Karpas-422 (cell line): ENCODE measurements around the gene CHRDL1. TPM values are rescaled to one million over a fixed set of nuclear protein-coding genes. Genes with fewer than 3 reads are reported as not detected.
"Not testable (repeated sequence)": the region's sequence is repeated elsewhere in the genome, so short reads cannot be mapped to it uniquely, and the experiment has no call there.

Experiments
- DNase-seq: peaks from one replicate; pipeline ENCODE4 v3.0.0-alpha.2; 2015
- H2AFZ ChIP-seq: fragments of 200-600 bp; sonication (generic); 2 replicates; pipeline ENCODE4 v1.6.1; 2014; ENCODE audit warnings: antibody characterized with exemption, low read length, mixed read lengths
- H3K27ac ChIP-seq: fragments of 200-600 bp; sonication (generic); 2 replicates; pipeline ENCODE4 v1.5.1; 2014; ENCODE audit warnings: mild to moderate bottlenecking, low read length, moderate library complexity
- H3K27me3 ChIP-seq: fragments of 200-600 bp; sonication (generic); 2 replicates; pipeline ENCODE4 v1.6.1; 2014; ENCODE audit warnings: low read length, mixed read lengths
- H3K36me3 ChIP-seq: fragments of 200-600 bp; sonication (generic); 2 replicates; pipeline ENCODE4 v1.6.1; 2014; ENCODE audit warnings: low read length, mixed read lengths; ENCODE audit not compliant: insufficient read depth
- H3K4me1 ChIP-seq: fragments of 200-600 bp; sonication (generic); 2 replicates; pipeline ENCODE4 v1.6.1; 2014; ENCODE audit warnings: mild to moderate bottlenecking, low read length, mixed read lengths
- H3K4me2 ChIP-seq: fragments of 200-600 bp; sonication (generic); 2 replicates; pipeline ENCODE4 v1.6.1; 2014; ENCODE audit warnings: low read length, low read depth, mild to moderate bottlenecking; ENCODE audit not compliant: poor library complexity, severe bottlenecking
- H3K4me3 ChIP-seq: fragments of 200-600 bp; sonication (generic); 2 replicates; pipeline ENCODE4 v1.5.1; 2014; ENCODE audit warnings: mild to moderate bottlenecking, antibody characterized with exemption, low read length, mixed read lengths
- H3K79me2 ChIP-seq: fragments of 200-600 bp; sonication (generic); 2 replicates; pipeline ENCODE4 v1.6.1; 2014; ENCODE audit warnings: mild to moderate bottlenecking, low read length, mixed read lengths
- H3K9ac ChIP-seq: fragments of 200-600 bp; sonication (generic); 2 replicates; pipeline ENCODE4 v1.6.0; 2014; ENCODE audit warnings: low read length
- H3K9me2 ChIP-seq: fragments of 200-600 bp; sonication (generic), shearing (Covaris generic); replicated peaks from 2 replicates; pipeline ENCODE4 v1.6.0; 2014; ENCODE audit warnings: mild to moderate bottlenecking, low read length, moderate library complexity; ENCODE audit not compliant: insufficient read depth
- H3K9me3 ChIP-seq: fragments of 300-700, 200-600 bp; sonication (generic); 2 replicates; pipeline ENCODE4 v1.6.1; 2014; ENCODE audit warnings: low read length, mixed read lengths
- H4K20me1 ChIP-seq: fragments of 200-600 bp; sonication (generic); 2 replicates; pipeline ENCODE4 v1.6.1; 2014; ENCODE audit warnings: mild to moderate bottlenecking, antibody characterized with exemption, low read length, low read depth; ENCODE audit not compliant: insufficient read depth
- total RNA-seq: library from RNA; depleted of rRNA; stranded (reverse); fragments of >200 nt; shearing (Covaris generic); gene quantifications from 2 replicates; pipeline ENCODE4 v1.2.3, GENCODE V29; 2014; ENCODE audit warnings: low replicate concordance; rRNA removed

Gene CHRDL1
- total RNA-seq = not detected in 2 replicates

DNA sequence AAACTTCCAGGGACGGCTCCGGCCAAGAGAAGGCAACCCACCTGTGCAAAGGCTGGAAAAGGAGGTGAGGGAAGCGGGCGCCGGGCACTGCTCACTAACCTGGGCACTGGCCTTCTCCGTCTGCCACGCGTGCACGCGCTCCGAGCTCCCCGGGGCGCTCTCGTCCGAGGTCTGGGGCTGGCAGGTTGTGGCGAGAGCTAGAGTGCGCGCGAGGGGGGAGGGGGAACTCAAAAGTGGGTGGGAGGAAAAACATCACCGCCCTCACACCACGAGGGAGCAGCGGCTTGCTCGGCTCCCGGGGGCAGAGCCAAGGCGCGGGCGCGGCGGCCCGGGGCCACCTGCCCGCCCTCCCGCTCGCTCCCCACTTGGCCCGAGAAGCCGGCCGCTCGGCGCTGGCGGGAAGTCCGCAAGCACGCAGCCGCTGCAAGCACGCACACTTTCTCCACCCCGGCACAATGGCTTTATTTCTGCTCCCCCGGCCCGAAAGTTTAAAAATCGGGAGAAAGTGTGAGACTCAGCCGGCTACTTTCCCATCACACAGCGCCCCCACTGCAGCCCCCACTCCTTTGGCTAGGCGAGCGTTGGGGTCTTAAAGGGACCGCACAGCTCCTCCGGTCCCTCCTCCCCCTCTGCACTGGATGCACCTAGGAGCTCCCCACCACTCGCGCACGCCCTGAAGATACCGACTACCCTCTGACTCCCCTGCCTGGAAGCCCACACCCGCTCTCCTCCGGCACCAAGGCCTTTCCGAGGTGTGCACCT lies at the start of gene CHRDL1:
TSS of gene CHRDL1 (minus strand) at position 173 of the 762 bp plus-strand sequence. CDS start 3,636 bp downstream, outside the sequence.
- Histone ChIP-seq H3K9ac (no peak within 1 kb of the TSS), H3K79me2 (no peaks in the 10 kb centered on the region), H3K27ac (no peak within 1 kb of the TSS), H3K4me2 (no peak within 1 kb of the TSS), H3K9me2 (no peaks in the 10 kb centered on the region), H3K9me3 (no peaks in the 10 kb centered on the region), H3K4me1 (no peaks in the 10 kb centered on the region), H3K27me3 (0 out of 2 replicates have a peak, but pooled peaks cover 4% of the 10 kb centered on the region), H2AFZ (no peak within 1 kb of the TSS), H4K20me1 (no peaks in the 10 kb centered on the region), H3K36me3 (no peaks in the 10 kb centered on the region), H3K4me3 (no peak within 1 kb of the TSS)
- DNase-seq = no peak

DNA sequence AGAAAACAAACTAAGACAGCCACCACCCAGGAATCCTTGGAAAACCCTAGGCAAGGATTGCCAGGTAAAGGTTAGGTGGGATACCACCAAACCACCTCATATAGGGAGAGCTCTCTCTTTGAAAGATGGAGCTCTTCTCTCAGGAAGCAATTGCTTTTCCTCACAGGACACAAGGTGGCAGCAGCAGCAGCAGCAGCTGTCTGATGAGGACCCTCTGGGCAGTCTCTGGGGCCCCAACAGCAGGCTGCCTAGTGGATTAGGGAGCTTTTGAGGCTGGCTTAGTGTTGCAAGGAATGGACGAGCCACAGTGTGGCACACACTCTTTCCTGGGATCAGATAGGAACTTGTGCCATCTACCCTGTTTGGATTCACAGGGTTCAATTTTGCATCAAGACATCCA lies 41.4 kb upstream of the CHRDL1 start:
- no peak overlapping the region for H2AFZ ChIP-seq
- no peak overlapping the region for H3K4me3 ChIP-seq
- no peaks in the 10 kb centered on the region for H4K20me1 ChIP-seq
- H3K36me3 ChIP-seq = no peaks in the 10 kb centered on the region
- no peaks in the 10 kb centered on the region for H3K79me2 ChIP-seq
- no peaks in the 10 kb centered on the region for H3K27me3 ChIP-seq
- no peaks in the 10 kb centered on the region for H3K4me1 ChIP-seq
- no peak overlapping the region for H3K27ac ChIP-seq
- H3K9me3 ChIP-seq = no peaks in the 10 kb centered on the region
- no peak overlapping the region for H3K9ac ChIP-seq
- peak; percentile 45 for DNase-seq
- H3K4me2 ChIP-seq = no peak overlapping the region
- H3K9me2 ChIP-seq = no peaks in the 10 kb centered on the region

DNA sequence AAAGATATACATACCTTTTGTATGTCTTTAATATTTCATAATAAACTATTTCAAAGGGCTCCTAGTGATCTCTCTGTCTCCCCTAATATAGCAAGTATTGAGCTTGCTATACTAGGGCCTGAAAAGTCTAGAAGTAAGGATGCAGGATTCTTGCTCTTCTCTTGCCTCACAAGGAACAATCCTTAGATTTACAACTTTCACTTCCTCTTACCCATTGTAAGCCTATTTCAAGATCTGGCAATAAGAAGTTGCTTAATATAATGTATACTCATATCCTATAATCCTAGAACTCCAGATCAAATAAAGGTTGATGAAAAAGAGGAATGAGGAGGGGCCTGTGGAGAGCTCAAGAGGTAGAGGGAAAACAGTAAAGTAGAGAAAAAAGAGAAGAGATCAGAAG lies 40.8 kb upstream of the CHRDL1 start:
- Histone ChIP-seq H3K9me2 (no peaks in the 10 kb centered on the region), H3K79me2 (no peaks in the 10 kb centered on the region), H3K9me3 (no peaks in the 10 kb centered on the region), H3K4me1 (no peaks in the 10 kb centered on the region), H3K9ac (no peak overlapping the region), H3K27ac (no peak overlapping the region), H2AFZ (no peak overlapping the region), H4K20me1 (no peaks in the 10 kb centered on the region), H3K4me3 (no peak overlapping the region), H3K4me2 (no peak overlapping the region), H3K36me3 (no peaks in the 10 kb centered on the region), H3K27me3 (no peaks in the 10 kb centered on the region)
- DNase-seq = no peak

GRCh38 chrX:110836001-110836400 lies 40.4 kb upstream of the CHRDL1 start:
- H3K4me1 ChIP-seq = no peaks in the 10 kb centered on the region
- H3K4me2 ChIP-seq = no peak overlapping the region
- H3K9me3 ChIP-seq = no peaks in the 10 kb centered on the region

GRCh38 chrX:110825972-110826371 lies 30.4 kb upstream of the CHRDL1 start:
- no peaks in the 10 kb centered on the region for H3K4me1 ChIP-seq
- no peaks in the 10 kb centered on the region for H3K9me2 ChIP-seq
- no peaks in the 10 kb centered on the region for H3K36me3 ChIP-seq
- H3K9me3 ChIP-seq = no peaks in the 10 kb centered on the region
- no peaks in the 10 kb centered on the region for H3K79me2 ChIP-seq
- no peaks in the 10 kb centered on the region for H3K27me3 ChIP-seq
- H3K4me2 ChIP-seq = no peak overlapping the region
- DNase-seq = no peak
- no peak overlapping the region for H3K9ac ChIP-seq
- no peaks in the 10 kb centered on the region for H4K20me1 ChIP-seq
- no peak overlapping the region for H3K27ac ChIP-seq
- H2AFZ ChIP-seq = no peak overlapping the region
- H3K4me3 ChIP-seq = no peak overlapping the region

More at GRCh38 chrX:110836001-110836400, 40.4 kb upstream of the CHRDL1 start:
- no peak overlapping the region for H3K9ac ChIP-seq
- no peak for DNase-seq
- no peaks in the 10 kb centered on the region for H3K9me2 ChIP-seq
- H2AFZ ChIP-seq = no peak overlapping the region
- H3K79me2 ChIP-seq = no peaks in the 10 kb centered on the region
- H3K27me3 ChIP-seq = no peaks in the 10 kb centered on the region
- no peaks in the 10 kb centered on the region for H3K36me3 ChIP-seq
- no peak overlapping the region for H3K27ac ChIP-seq
- no peaks in the 10 kb centered on the region for H4K20me1 ChIP-seq
- no peak overlapping the region for H3K4me3 ChIP-seq

GRCh38 chrX:110816543-110816942 lies 20.9 kb upstream of the CHRDL1 start:
- not testable (repeated sequence) for H3K9me3 ChIP-seq, DNase-seq, H3K36me3 ChIP-seq, H2AFZ ChIP-seq, H3K9ac ChIP-seq, H3K27ac ChIP-seq, H3K4me3 ChIP-seq, H3K4me2 ChIP-seq, H3K4me1 ChIP-seq, H4K20me1 ChIP-seq, H3K79me2 ChIP-seq, H3K9me2 ChIP-seq, H3K27me3 ChIP-seq

GRCh38 chrX:110806145-110806544 lies 10.5 kb upstream of the CHRDL1 start:
- no peak for DNase-seq
- no peaks in the 10 kb centered on the region for H3K9me2 ChIP-seq
- H3K4me2 ChIP-seq = no peak overlapping the region
- H3K79me2 ChIP-seq = no peaks in the 10 kb centered on the region
- no peak overlapping the region for H2AFZ ChIP-seq
- H3K9ac ChIP-seq = no peak overlapping the region
- H3K27ac ChIP-seq = no peak overlapping the region
- no peaks in the 10 kb centered on the region for H3K4me1 ChIP-seq
- H3K36me3 ChIP-seq = no peaks in the 10 kb centered on the region
- H3K4me3 ChIP-seq = no peak overlapping the region
- no peaks in the 10 kb centered on the region for H4K20me1 ChIP-seq
- no peaks in the 10 kb centered on the region for H3K9me3 ChIP-seq
- no peaks in the 10 kb centered on the region for H3K27me3 ChIP-seq

GRCh38 chrX:110805303-110805702 lies 9.7 kb upstream of the CHRDL1 start:
- H3K4me2 ChIP-seq = no peak overlapping the region

More at GRCh38 chrX:110805303-110805702, 9.7 kb upstream of the CHRDL1 start:
- H3K4me3 ChIP-seq = no peak overlapping the region
- DNase-seq = no peak
- no peak overlapping the region for H2AFZ ChIP-seq
- H3K27me3 ChIP-seq = no peaks in the 10 kb centered on the region
- no peaks in the 10 kb centered on the region for H3K79me2 ChIP-seq
- H3K9ac ChIP-seq = no peak overlapping the region
- H3K4me1 ChIP-seq = no peaks in the 10 kb centered on the region
- H4K20me1 ChIP-seq = no peaks in the 10 kb centered on the region
- no peaks in the 10 kb centered on the region for H3K9me3 ChIP-seq
- no peaks in the 10 kb centered on the region for H3K36me3 ChIP-seq
- no peaks in the 10 kb centered on the region for H3K9me2 ChIP-seq
- H3K27ac ChIP-seq = no peak overlapping the region
